Gastrocnemius medialis (tissue), 4 donors: Measurements from ENCODE around the gene ANXA4. TPM values are rescaled to one million over a fixed set of nuclear protein-coding genes. Genes with fewer than 3 reads are reported as not detected.

Source experiments
- ATAC-seq, 2 donors: fragments of 150-250 bp; one replicate each; pipeline ENCODE4 v1.9.1; 2016
- DNase-seq, 2 donors: peaks; one replicate each; pipeline ENCODE4 v3.0.0-alpha.2; 2019
- H3K27ac ChIP-seq, 4 donors: fragments of 200-600 bp; sonication (generic); 1 replicate in 1 of 4; 2 replicates in 3 of 4; pipeline ENCODE4 v1.5.1; 2016 to 2018; ENCODE audit warnings: mild to moderate bottlenecking in 2 of 4, moderate library complexity in 1 of 4
- H3K27me3 ChIP-seq, 3 donors: fragments of 200-600 bp; sonication (generic) in 2 of 3; 1 replicate in 1 of 3; 2 replicates in 2 of 3; pipeline versions ENCODE4 v1.5.1 to v1.6.0; 2016 to 2019; ENCODE audit warnings: mild to moderate bottlenecking in 1 of 3, moderate library complexity in 1 of 3
- H3K36me3 ChIP-seq, 2 donors: fragments of 200-600 bp; sonication (generic) in 1 of 2; one replicate each; pipeline ENCODE4 v1.5.1; 2017 to 2018
- H3K4me1 ChIP-seq, 2 donors: fragments of 200-600 bp; sonication (generic) in 1 of 2; one replicate each; pipeline ENCODE4 v1.5.1; 2016 to 2017; ENCODE audit warnings: mild to moderate bottlenecking in 2 of 2
- H3K4me3 ChIP-seq, 4 donors: fragments of 200-600 bp; sonication (generic) in 3 of 4; 1 replicate in 1 of 4; 2 replicates in 3 of 4; pipeline ENCODE4 v1.5.1; 2016 to 2019; ENCODE audit warnings: mild to moderate bottlenecking in 2 of 4
- H3K9me3 ChIP-seq, 3 donors: fragments of 200-600 bp; sonication (generic) in 2 of 3; 1 replicate in 1 of 3; 2 replicates in 2 of 3; pipeline ENCODE4 v1.5.1; 2016 to 2019
- POLR2A ChIP-seq, 2 donors: fragments of 450-650 bp; IDR thresholded peaks; one replicate each; pipeline ENCODE4 v1.6.1; 2017; ENCODE audit warnings: antibody characterized with exemption in 2 of 2, mild to moderate bottlenecking in 2 of 2, moderate library complexity in 2 of 2
- in situ Hi-C, 4 donors: fragments of 200-750 bp; cut with MboI; loops; one replicate each; pipeline versions ENCODE4 v1.15.0 to v1.8.0; 2017; ENCODE audit warnings: low sequenced_read_pairs in 4 of 4
- intact Hi-C: fragments of 100-400 bp; cut with DNase I; formaldehyde crosslinking; loops from one replicate; pipeline ENCODE4 v1.15.1; 2023; ENCODE audit warnings: low total_unique reads
- total RNA-seq, 4 donors: library from RNA; depleted of rRNA; stranded (reverse); fragments of >200 nt; gene quantifications; one replicate each; pipeline versions ENCODE4 v1.1.0 to v1.2.3, GENCODE V29; 2016
- TF ChIP-seq, protein P1 (sequence below), 5 experiments: fragments of 450-650 bp in 3 of 5; fragments of 200-600 bp in 2 of 5; sonication (generic) in 2 of 5; IDR thresholded peaks in 4 of 5; conservative IDR thresholded peaks in 1 of 5; 1 replicate in 4 of 5; 2 replicates in 1 of 5; pipeline ENCODE4 v1.5.1; 2016 to 2019; ENCODE audit warnings: antibody characterized with exemption in 5 of 5, mild to moderate bottlenecking in 3 of 5, moderate library complexity in 3 of 5

The ANXA4 gene
- total RNA-seq, 4 donors from 2014 or later: 10.7 to 17.0 (median 15.8) TPM

DNA sequence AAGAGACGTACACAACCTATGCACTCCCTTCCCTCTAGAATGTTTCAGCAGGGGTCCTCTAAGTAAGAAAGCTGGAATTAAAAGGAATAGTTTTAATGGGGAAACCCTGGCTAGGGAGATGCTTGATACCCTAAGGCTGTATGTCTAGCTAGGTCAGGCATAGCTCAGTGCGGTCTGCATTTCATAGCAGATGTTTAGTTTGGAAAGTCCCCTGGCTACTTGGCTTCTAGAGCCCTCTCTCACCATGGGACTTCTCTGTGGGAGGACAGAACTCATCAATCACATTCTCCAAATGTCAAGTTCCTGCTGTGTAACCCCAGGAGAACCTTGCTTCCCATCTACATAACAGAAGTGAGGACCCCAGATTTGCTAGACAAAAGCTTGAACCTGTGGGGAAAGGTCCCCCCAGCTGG lies 24.1 kb upstream of the ANXA4 start:
- Histone ChIP-seq H3K27ac (no peak overlapping the region), H3K4me3 (no peak overlapping the region), H3K9me3 (no peaks in the 10 kb centered on the region), H3K36me3 (no peaks in the 10 kb centered on the region), H3K4me1 (no peaks in the 10 kb centered on the region), H3K27me3 (no peaks in the 10 kb centered on the region)
- in situ Hi-C loops (loop anchor here in 1 of 4 donors (10.0 kb wide), 1 partner anchor 153 kb away; no protein-coding TSS in a partner anchor), intact Hi-C loops (no loop called here)
- DNase-seq (no peak), ATAC-seq (no peak)
- TF ChIP-seq POLR2A (IDR thresholded peaks at IDR 0.05): no peak
- TF ChIP-seq, protein P1, sequence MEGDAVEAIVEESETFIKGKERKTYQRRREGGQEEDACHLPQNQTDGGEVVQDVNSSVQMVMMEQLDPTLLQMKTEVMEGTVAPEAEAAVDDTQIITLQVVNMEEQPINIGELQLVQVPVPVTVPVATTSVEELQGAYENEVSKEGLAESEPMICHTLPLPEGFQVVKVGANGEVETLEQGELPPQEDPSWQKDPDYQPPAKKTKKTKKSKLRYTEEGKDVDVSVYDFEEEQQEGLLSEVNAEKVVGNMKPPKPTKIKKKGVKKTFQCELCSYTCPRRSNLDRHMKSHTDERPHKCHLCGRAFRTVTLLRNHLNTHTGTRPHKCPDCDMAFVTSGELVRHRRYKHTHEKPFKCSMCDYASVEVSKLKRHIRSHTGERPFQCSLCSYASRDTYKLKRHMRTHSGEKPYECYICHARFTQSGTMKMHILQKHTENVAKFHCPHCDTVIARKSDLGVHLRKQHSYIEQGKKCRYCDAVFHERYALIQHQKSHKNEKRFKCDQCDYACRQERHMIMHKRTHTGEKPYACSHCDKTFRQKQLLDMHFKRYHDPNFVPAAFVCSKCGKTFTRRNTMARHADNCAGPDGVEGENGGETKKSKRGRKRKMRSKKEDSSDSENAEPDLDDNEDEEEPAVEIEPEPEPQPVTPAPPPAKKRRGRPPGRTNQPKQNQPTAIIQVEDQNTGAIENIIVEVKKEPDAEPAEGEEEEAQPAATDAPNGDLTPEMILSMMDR (IDR thresholded peaks at IDR 0.05 in 4 of 5, conservative IDR thresholded peaks at IDR 0.05 in 1 of 5): no peak

DNA sequence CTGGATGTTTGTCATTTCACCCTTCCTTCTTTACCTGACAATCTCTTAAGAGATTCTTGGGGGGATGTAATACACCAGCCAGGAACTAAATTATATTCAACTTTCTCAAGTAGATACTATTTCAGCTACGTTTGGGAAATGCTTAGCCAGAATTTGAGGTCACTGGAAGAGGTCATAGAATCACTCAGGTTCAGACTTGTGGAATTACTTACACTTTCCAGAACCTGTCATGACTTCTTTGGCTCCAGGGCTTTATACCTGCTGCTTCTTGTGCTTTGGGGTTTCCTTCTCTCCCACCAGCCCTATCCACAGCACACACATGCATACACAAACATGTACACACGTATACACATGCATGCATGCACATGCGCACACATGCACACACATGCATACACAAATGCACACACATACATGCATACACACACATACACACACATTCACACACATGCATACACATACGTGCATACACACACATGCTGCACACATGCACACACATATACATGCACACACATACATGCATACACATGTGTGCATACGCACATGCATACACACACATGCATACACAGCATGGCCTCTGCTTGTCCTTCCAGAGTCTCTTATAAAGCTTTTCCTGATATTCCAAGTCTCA lies 23.5 kb upstream of the ANXA4 start:
- in situ Hi-C loops: loop anchor here in 1 of 4 donors (10.0 kb wide), 1 partner anchor 154 kb away; no protein-coding TSS in a partner anchor
- Histone ChIP-seq H3K4me1 (no peaks in the 10 kb centered on the region), H3K27ac (no peak overlapping the region), H3K4me3 (no peak overlapping the region), H3K36me3 (no peaks in the 10 kb centered on the region), H3K27me3 (no peaks in the 10 kb centered on the region), H3K9me3 (no peaks in the 10 kb centered on the region)
- no peak for TF ChIP-seq POLR2A (IDR thresholded peaks at IDR 0.05)
- TF ChIP-seq, protein P1 (IDR thresholded peaks at IDR 0.05 in 4 of 5, conservative IDR thresholded peaks at IDR 0.05 in 1 of 5): no peak
- intact Hi-C loops: no loop called here
- ATAC-seq: no peak
- no peak for DNase-seq

DNA sequence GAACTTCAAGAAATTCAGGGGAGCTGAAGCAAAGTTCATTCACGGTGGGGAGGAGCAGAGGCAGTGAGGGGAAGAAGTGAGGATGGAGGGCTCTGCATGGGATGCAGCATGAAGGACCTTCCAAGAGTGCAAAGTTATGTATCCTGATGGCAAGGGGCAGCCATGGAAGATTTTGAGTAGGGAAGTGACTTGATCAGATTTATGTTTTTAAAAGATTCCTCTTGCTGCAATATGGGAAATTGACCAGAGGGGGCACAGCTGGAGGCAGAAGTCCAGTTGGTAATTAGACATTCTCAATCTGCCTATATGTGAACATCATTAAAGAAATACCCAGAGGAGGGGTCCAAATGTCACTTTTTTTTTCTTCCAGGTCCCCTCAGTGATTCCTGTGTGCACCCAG lies 21.5 kb upstream of the ANXA4 start:
- ATAC-seq: no peak
- Histone ChIP-seq H3K36me3 (no peaks in the 10 kb centered on the region), H3K27ac (no peak overlapping the region), H3K4me3 (no peak overlapping the region), H3K4me1 (no peaks in the 10 kb centered on the region), H3K9me3 (no peaks in the 10 kb centered on the region), H3K27me3 (no peaks in the 10 kb centered on the region)
- TF ChIP-seq, protein P1 (IDR thresholded peaks at IDR 0.05 in 4 of 5, conservative IDR thresholded peaks at IDR 0.05 in 1 of 5): no peak
- TF ChIP-seq POLR2A (IDR thresholded peaks at IDR 0.05): no peak
- intact Hi-C loops (no loop called here), in situ Hi-C loops (loop anchor here in 3 of 4 donors (5.0 kb wide), 2 partner anchors 92 to 97 kb away; no protein-coding TSS in a partner anchor)
- no peak for DNase-seq

DNA sequence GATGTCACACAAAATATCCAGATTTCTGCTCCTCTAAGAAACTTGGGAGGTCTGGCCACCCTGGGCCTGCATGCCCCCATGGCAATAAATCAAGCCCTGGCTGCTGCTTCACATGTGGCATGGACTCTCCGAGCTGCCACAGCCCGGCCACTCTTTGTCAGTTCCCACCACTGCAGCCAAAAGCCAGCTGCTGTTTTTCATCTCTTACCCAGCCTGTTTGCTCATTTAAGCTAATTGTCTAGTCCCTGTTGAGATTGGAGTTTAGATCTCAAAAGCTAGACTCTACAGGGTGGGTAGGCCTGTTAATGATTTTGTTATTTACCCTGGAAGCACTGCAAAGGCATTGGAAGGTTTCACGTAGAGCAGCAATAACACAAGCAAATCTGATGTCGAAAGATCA lies 20.9 kb upstream of the ANXA4 start:
- TF ChIP-seq POLR2A (IDR thresholded peaks at IDR 0.05): no peak
- TF ChIP-seq, protein P1 (IDR thresholded peaks at IDR 0.05 in 4 of 5, conservative IDR thresholded peaks at IDR 0.05 in 1 of 5): no peak
- H3K4me1 ChIP-seq: no peaks in the 10 kb centered on the region
- no peak overlapping the region for H3K27ac ChIP-seq
- no peaks in the 10 kb centered on the region for H3K36me3 ChIP-seq
- no peak overlapping the region for H3K4me3 ChIP-seq
- no peaks in the 10 kb centered on the region for H3K9me3 ChIP-seq
- no peaks in the 10 kb centered on the region for H3K27me3 ChIP-seq
- intact Hi-C loops: no loop called here
- DNase-seq (no peak), ATAC-seq (no peak)
- in situ Hi-C loops: loop anchor here in 3 of 4 donors (5.0 kb wide), 2 partner anchors 91 to 96 kb away; no protein-coding TSS in a partner anchor
